HCT116 (cell line): ENCODE results near the gene RAB37.

Experiments used
- CEBPB ChIP-seq: IDR thresholded peaks from 2 replicates; pipeline ENCODE4 v1.6.1; 2012; ENCODE audit warnings: low read depth
- CTCF ChIP-seq, 3 experiments: fragments of 200-600 bp in 1 of 3; sonication (generic) in 1 of 3; IDR thresholded peaks in 2 of 3; conservative IDR thresholded peaks in 1 of 3; 2 replicates each; pipeline ENCODE4 v1.5.1; 2012 to 2017; ENCODE audit warnings: low read depth in 2 of 3, low read length in 2 of 3, antibody characterized with exemption in 1 of 3, borderline replicate concordance in 1 of 3, control low read depth in 1 of 3, mild to moderate bottlenecking in 1 of 3, mixed read lengths in 1 of 3, mixed run types in 1 of 3, moderate library complexity in 1 of 3; ENCODE audit not compliant: insufficient read depth in 1 of 3
- EZH2 ChIP-seq: fragments of 200-600 bp; sonication (generic); IDR thresholded peaks from 2 replicates; pipeline ENCODE4 v1.6.1; 2017; ENCODE audit warnings: antibody characterized with exemption, mixed run types
- JUND ChIP-seq: IDR thresholded peaks from 2 replicates; pipeline ENCODE4 v1.6.1; 2012
- POLR2A ChIP-seq: IDR thresholded peaks from 2 replicates; pipeline ENCODE4 v1.7.0; 2011; ENCODE audit warnings: borderline replicate concordance; ENCODE audit not compliant: insufficient read depth, insufficient read length; ENCODE audit errors: extremely low read depth
- POLR2AphosphoS5 ChIP-seq: IDR thresholded peaks from 2 replicates; pipeline ENCODE4 v1.6.1; 2011; ENCODE audit warnings: mild to moderate bottlenecking, low read depth, low read length, moderate library complexity

DNA sequence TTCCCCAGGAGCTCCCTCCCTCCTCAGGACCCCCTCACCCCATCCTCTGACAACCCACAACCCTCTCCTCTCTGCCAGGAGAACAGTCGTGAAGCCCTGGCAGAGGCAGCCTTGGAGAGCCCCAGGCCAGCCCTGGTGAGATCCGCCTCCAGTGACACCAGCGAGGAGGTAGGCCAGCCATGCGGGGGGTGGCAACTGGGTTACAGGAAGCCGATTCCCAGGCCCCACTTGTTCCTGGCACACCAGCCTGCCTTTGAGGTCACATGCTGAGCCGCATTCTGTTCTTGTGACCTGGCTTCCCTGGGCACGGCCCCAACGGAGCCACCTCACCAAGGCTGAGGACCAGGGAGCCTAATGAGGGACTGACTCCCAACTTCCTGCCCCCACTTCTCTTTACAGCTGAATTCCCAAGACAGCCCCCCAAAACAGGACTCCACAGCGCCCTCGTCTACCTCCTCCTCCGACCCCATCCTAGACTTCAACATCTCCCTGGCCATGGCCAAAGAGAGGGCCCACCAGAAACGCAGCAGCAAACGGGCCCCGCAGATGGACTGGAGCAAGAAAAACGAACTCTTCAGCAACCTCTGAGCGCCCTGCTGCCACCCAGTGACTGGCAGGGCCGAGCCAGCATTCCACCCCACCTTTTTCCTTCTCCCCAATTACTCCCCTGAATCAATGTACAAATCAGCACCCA is 31.2 kb downstream of the RAB37 start:
- no peak for TF ChIP-seq JUND
- no peak for TF ChIP-seq CTCF (IDR thresholded peaks at IDR 0.05 in 2 of 3, conservative IDR thresholded peaks at IDR 0.05 in 1 of 3; ENCODE audit: borderline replicate concordance in 1 of 3, insufficient read depth in 1 of 3, low read depth in 2 of 3, low read length in 2 of 3)
- no peak for TF ChIP-seq CEBPB
- TF ChIP-seq POLR2A = no peak
- no peak for TF ChIP-seq EZH2
- peak; percentile 23; the same call in 1 of the 2 replicates for TF ChIP-seq POLR2AphosphoS5
